DMS79 (cell line): Measurements from ENCODE around the gene NNAT.
"Not testable (repeated sequence)": the region's sequence is repeated elsewhere in the genome, so short reads cannot be mapped to it uniquely, and the experiment has no call there.

Experiments
- DNase-seq: peaks from one replicate; lab custom pipeline; 2025; lab: John Stamatoyannopoulos, UW

Gene NNAT

GRCh38 chr20:37541326-37541725 is 20.3 kb downstream of the NNAT start:
- no peak for DNase-seq

DNA sequence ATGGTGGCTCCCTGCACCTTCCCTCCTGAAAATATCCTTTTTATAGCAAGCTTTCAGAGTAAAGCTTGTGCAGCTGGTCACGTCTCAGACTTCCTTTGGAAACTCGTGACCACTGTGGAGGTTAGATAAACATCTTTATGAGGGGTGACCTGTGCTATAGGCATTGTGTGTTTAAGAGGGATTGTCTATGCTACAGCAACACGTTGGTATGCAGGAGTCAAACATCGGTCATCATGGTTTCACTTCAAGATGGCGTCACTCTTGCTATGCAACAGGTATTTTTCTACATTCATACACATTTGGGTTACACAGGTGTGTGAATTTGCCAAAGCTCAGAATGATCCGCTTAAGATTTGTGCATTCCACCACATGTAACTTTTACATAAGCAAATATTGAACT is 21.2 kb downstream of the NNAT start:
- no peak for DNase-seq

DNA sequence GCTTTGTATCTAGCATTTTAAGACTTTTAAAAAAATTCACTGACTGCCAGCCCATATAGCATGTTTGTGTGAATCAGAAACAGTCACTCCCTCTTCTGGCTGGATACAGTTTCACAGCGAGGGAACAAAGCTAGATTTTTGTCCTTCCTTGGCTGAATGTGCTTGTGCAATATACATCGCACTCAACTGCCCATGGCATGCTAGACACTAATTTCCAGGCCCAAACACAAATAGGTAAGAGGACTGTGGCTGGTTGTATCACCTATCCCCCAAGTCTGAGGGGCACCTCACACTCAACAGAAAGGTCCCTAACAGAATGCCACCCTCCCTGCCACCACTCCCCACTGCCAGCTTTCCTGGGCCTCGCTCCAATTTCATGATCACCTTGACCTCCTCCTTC is 22.8 kb downstream of the NNAT start:
- DNase-seq = no peak

GRCh38 chr20:37544386-37544785 is 23.3 kb downstream of the NNAT start:
- no peak for DNase-seq

DNA sequence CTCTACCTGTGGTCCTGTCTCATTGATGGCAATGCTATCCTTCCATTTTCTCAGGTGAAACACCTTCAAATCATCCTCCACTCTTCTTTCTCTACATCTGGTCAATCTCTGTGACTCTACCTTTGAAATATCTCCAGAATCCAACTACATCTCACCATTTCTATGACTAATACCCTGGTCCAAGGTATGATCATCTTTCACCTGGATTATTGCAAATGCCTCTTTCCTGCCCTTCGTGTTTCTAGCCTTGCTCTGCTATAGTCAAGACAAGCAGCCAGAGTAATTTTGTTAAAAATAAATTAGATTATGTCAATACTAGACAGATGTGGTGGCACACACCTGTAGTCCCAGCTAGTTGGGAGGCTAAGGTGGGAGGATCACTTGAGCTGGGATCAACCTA is 24.5 kb downstream of the NNAT start:
- DNase-seq = no peak

- no peak for DNase-seq
Observed at GRCh38 chr20:37547912-37548311, 26.9 kb downstream of the NNAT start.

- not testable (repeated sequence) for DNase-seq
Observed at GRCh38 chr20:37550101-37550920, 29.3 kb downstream of the NNAT start.

GRCh38 chr20:37551660-37552059 is 30.6 kb downstream of the NNAT start:
- DNase-seq = not testable (repeated sequence)

DNA sequence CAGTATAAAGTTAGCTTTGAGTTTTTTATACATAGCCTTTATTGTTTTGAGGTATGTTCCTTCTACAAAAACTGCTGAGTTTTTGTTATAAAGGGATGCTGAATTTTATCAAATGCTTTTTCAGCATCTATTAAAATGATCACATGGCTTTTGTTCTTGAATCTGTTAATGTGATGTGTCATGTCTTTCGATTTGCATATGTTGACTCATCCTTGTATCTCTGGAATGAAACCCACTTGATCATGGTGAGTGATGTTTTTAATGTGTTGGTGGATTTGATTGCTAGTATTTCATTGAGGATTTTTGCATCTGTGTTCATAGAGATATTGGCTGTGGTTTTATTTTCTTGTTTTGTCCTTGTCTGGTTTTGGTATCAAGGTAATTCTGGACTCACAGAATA is 31.4 kb downstream of the NNAT start:
- no peak for DNase-seq

GRCh38 chr20:37554721-37555298 is 33.8 kb downstream of the NNAT start:
- peak; percentile 66 for DNase-seq

- no peak for DNase-seq
Observed at GRCh38 chr20:37556538-37556937, 35.5 kb downstream of the NNAT start.

DNA sequence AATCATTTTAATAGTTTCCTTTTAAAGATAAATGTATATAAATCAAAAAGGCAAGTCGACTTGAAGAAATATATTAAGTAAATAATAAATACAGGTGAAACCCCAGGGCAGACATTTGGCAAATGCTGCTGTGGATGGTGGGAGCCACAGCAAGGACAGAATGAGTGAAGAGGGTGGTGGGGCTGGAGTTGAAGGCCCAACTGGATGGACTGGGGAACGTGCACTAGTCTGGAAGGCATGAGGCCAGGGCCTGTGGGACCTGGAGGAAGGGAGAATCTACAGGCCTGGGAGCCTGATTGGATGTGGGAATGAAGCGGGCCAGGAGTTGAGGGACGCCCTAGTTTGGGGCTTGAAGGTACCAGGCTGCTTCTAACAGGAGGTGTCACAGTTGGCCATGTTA is 37.3 kb downstream of the NNAT start:
- no peak for DNase-seq

DNA sequence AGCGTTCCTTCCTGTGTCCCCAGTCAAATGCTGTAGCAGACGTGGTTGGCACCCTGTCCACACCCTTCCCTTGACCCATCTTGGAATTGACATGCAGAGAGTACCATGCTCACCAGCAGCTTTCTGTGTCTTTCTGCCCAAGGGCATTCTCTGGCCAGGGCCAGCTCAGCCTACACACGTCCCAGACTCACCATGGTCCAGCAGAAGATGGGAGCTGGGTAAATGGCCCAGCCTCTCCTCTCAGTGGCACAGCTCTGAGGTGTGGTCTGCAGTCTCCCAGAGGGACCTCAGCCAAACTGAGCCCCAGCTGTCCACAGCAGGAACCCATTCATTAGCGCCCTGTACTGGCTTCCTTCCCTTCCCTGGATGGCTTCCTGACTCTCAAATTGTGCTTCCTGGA is 37.7 kb downstream of the NNAT start:
- no peak for DNase-seq

- DNase-seq = no peak
Observed at GRCh38 chr20:37559312-37560027, 38.4 kb downstream of the NNAT start.

DNA sequence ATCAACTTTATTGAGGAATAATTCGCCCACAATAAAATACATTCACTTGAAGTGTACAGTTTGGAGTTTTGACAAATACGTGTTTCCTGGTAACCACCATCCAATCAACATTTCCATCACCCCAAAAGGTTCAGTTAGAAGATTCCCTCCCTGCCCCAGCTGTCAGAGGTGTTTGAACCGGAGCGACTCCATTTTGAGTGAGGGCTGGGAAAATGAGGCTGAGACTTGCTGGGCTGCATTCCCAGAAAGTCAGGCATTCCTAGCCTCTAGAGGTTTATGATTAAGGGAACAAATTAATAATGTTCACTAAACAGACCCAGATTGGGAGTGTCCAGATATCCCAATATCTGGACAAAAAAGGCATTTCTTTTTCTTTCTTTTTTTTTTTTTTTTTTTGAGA is 39.6 kb downstream of the NNAT start:
- no peak for DNase-seq

DNA sequence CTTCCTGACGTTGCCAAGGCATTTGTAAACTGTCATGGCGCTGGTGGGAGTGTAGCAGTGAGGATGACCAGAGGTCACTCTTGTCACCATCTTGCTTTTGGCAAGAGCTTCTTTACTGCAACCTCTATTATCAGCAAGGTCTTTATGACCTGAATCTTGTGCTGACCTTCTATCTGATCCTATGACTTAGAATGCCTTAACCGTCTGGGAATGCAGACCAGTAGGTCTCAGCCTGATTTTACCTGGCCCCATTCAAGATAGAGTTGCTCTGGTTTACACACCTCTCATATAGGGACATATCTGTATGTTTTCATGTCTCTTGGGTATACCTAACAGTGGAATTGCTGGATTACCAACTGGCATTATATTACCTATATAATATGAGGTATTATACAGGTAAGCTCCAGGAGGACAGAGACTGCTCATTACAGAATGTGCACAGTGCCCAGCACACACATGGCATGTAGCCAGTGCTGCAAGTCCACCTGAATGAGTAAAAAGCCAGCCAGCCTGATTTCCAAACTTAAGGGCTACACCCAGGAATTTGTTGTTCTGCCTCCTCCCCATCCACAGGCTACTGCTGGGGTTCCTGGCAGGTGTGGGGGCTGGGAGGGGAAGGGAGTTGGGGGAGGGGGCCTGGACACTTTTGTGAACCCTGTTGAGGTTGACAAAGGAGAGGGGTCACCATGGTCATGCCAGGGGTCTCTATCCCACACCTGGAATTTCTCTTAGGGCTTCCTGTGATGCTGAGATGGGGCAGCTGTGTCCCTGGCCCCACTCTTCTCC is 41.8 kb downstream of the NNAT start:
- DNase-seq = no peak

GRCh38 chr20:37564016-37564387 is 43.0 kb downstream of the NNAT start:
- no peak for DNase-seq

GRCh38 chr20:37564388-37565133 is 43.5 kb downstream of the NNAT start:
- DNase-seq = no peak

DNA sequence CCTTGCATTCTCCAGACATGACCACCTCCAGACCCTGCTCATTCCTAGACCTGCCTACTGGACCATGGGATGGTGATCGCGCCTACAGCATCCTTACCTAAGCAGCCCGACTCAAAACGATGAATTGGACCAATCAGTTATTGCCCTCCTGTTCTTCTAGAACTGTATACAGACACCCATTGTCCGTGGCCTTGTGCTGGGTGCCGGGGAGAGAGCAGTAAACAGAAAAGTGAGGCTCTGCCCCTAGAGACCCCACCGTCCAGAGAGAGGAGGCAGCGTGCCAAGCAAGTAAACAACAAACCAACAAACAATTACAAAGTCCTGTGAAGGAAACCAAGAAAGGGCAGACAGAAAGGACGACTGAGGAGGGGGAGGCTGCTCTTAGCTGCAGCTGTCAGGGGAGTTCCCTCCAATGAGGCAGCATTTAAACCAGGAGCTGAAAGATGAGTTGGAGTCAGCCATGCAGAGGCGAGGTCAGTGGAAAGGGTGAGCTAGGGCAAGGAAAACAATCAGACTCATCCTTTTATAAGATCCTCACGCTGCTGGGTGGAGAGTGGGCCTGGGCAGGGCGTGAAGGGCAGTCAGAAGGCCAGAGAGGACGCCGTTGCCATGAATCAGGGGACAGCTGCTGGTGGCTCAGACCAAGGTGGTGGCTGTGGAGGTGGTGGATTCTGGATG is 44.2 kb downstream of the NNAT start:
- no peak for DNase-seq

GRCh38 chr20:37566590-37567330 is 45.7 kb downstream of the NNAT start:
- DNase-seq = no peak

DNA sequence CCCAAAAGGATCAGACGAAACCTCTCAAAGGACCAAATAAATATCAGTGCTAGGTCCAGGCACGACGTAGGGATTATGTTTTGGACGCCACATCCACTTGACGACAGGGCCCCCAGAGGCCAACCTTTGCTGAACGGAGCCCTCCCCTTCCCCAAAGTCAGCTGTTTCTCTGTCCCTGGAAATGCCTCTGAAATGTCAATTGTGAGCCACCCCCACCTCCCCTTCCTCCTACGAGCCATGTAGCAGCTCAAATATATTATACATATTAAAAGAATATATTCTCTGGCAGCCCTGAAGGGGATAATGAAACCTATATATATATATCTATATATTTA is 46.2 kb downstream of the NNAT start:
- peak; percentile 18 for DNase-seq
